Measurements from ENCODE around the gene DPF3.

DNA sequence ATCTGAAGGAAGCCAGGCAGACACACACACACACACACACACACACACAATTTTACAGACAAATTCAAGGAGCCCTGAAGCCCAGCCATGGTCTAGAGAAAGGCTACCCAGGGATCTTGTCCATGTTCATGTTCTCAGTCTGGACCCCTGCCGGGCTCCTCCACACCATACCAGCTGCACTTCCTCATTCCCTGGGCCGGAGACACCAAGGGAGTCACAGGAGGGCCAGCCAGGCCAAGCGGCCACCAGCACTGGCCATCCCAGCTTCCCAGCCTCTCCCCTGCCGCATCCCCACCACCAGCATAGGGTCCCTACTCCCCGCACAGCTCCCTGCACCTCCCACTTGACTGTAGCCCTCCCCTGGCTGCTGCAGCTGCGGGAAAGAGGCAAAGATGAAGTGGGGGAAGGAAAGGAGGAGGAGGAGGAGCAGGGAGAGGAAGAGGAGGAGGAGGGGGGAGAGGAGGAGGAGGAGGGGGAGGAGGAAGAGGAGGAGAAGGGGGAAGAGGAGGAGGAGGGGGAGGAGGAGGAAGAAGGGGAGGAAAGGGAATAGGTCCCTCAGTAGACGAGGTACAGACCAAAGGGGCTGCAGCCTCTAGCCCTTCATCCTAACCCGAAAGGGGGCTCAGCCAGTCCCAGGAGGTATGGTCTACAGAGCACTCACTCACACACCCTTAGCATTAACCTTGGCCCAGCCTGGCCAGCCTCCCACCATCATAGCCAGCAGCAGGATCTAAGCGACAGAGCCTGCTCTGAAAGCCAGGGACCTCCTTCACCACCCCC, 293.2 kb downstream of the DPF3 start:
- no peak for TF ChIP-seq POLR2A (IDR thresholded peaks at IDR 0.05)
- TF ChIP-seq, protein P1, sequence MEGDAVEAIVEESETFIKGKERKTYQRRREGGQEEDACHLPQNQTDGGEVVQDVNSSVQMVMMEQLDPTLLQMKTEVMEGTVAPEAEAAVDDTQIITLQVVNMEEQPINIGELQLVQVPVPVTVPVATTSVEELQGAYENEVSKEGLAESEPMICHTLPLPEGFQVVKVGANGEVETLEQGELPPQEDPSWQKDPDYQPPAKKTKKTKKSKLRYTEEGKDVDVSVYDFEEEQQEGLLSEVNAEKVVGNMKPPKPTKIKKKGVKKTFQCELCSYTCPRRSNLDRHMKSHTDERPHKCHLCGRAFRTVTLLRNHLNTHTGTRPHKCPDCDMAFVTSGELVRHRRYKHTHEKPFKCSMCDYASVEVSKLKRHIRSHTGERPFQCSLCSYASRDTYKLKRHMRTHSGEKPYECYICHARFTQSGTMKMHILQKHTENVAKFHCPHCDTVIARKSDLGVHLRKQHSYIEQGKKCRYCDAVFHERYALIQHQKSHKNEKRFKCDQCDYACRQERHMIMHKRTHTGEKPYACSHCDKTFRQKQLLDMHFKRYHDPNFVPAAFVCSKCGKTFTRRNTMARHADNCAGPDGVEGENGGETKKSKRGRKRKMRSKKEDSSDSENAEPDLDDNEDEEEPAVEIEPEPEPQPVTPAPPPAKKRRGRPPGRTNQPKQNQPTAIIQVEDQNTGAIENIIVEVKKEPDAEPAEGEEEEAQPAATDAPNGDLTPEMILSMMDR (IDR thresholded peaks at IDR 0.05): no peak

Measured in heart left ventricle (tissue), 13 donors.